GM21390 (cell line): ENCODE results near the gene SLC37A1.

Experiments used
- ATAC-seq: cut with Tn5 transposase; IDR thresholded peaks from one replicate; pipeline ENCODE4 v1.9.1; 2021; ENCODE audit not compliant: unreplicated experiment

Gene SLC37A1

GRCh38 chr21:42591170-42591869, 77.7 kb downstream of the SLC37A1 start:
- ATAC-seq = no peak

- ATAC-seq = no peak
Observed at GRCh38 chr21:42592156-42592820, 78.6 kb downstream of the SLC37A1 start.

GRCh38 chr21:42593007-42593814, 79.6 kb downstream of the SLC37A1 start:
- no peak for ATAC-seq

- ATAC-seq = no peak
Observed at GRCh38 chr21:42594616-42595282, 81.1 kb downstream of the SLC37A1 start.

GRCh38 chr21:42595283-42596187, 81.9 kb downstream of the SLC37A1 start:
- no peak for ATAC-seq

- no peak for ATAC-seq
Observed at GRCh38 chr21:42596657-42597056, 83.0 kb downstream of the SLC37A1 start.

- no peak for ATAC-seq
Observed at GRCh38 chr21:42597487-42598158, 84.0 kb downstream of the SLC37A1 start.

- no peak for ATAC-seq
Observed at GRCh38 chr21:42598159-42598735, 84.6 kb downstream of the SLC37A1 start.

GRCh38 chr21:42599486-42599885, 85.8 kb downstream of the SLC37A1 start:
- ATAC-seq = no peak

GRCh38 chr21:42599962-42600361, 86.3 kb downstream of the SLC37A1 start:
- no peak for ATAC-seq

- no peak for ATAC-seq
Observed at GRCh38 chr21:42601656-42602055, 88.0 kb downstream of the SLC37A1 start.

- no peak for ATAC-seq
Observed at GRCh38 chr21:42607102-42607501, 93.5 kb downstream of the SLC37A1 start.

- no peak for ATAC-seq
Observed at GRCh38 chr21:42607525-42608102, 94.0 kb downstream of the SLC37A1 start.

GRCh38 chr21:42608446-42608845, 94.8 kb downstream of the SLC37A1 start:
- ATAC-seq = no peak

- ATAC-seq = no peak
Observed at GRCh38 chr21:42609811-42610210, 96.2 kb downstream of the SLC37A1 start.

GRCh38 chr21:42611852-42612251, 98.2 kb downstream of the SLC37A1 start:
- no peak for ATAC-seq

- ATAC-seq = no peak
Observed at GRCh38 chr21:42612390-42612789, 98.7 kb downstream of the SLC37A1 start.

- ATAC-seq = no peak
Observed at GRCh38 chr21:42613756-42614155, 100.1 kb downstream of the SLC37A1 start.

- no peak for ATAC-seq
Observed at GRCh38 chr21:42614396-42614795, 100.7 kb downstream of the SLC37A1 start.
